Stimulated activated CD4-positive, alpha-beta T cell treated with anti-CD3 and anti-CD28 coated beads, Interleukin-1b, Interleukin-23, amount 100 ng/mL, for 24 hours (primary cell): Measurements from ENCODE around the gene LAMA2.

Experiments
- DNase-seq, 4 experiments: peaks; one replicate each; pipeline ENCODE4 v3.0.0-alpha.2; 2020; ENCODE audit warnings: low read depth in 4 of 4, low spot score in 1 of 4

LAMA2 gene

DNA sequence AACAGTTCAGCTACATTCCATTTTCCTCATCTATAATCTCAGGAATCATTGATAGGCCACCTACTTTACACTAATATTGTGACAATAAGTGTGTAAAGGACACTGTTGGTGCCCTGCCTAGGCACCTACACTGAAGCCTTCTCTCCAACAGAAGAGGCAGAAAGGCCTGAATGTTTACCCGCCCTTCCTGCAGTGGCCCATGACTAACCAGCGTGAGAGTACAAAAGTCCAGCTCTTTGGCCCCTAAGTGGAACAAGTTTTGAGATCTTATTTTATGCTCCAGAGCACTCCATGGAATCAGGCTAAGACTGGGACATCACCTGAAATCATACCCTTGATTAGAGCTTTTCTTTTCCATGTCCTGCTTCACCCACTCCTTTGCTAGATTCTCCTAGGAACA, 467.3 kb downstream of the LAMA2 start:
- no peak for DNase-seq

DNA sequence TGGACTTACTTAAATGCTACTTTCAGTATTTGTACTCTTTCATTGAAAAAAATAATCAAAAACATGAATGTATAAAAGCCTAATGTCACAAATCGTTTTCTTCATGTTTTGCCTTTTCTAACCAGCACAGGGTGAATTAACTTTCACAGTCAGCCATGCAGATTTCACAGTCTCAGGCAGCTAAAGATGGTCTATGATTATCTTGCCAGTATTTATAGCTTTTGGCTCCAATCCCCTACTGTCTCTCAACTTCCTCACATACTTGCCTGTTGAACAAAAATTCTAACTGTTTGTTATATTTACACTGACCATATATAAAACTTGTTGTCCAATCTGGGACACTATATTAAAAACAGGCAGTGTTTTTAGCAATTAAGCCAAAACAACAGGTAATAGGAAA, 468.9 kb downstream of the LAMA2 start:
- DNase-seq, result no peak

DNA sequence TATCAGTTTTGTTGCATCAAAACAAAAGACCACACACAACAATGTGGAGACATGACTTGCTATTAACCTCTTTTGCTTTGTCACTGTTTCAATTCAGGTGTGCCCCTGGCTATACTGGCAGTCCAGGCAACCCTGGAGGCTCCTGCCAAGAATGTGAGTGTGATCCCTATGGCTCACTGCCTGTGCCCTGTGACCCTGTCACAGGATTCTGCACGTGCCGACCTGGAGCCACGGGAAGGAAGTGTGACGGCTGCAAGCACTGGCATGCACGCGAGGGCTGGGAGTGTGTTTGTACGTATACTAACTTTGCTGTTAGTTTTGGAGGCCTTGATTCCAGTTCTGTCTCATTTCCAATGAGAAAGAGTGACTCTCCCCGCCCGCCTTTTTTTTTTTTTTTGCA, 470.1 kb downstream of the LAMA2 start:
- no peak for DNase-seq

DNA sequence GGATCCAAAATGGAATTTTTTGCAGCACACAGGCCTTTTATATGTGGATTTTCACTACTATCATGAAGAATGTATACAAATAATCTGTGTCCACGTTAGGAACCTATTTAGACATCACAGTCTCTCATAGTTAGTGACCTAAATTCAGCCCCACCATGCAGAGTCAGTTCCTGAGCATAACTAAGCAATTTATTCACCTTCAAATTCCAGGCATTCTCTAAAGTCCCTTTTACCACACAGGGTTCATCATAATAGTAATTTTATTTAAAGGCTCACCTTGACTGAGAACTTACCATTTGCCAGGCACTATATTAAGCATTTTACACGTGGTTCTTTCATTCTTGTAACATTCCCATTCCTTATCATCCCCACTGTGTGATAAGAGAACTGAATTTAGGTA, 473.2 kb downstream of the LAMA2 start:
- no peak for DNase-seq

DNA sequence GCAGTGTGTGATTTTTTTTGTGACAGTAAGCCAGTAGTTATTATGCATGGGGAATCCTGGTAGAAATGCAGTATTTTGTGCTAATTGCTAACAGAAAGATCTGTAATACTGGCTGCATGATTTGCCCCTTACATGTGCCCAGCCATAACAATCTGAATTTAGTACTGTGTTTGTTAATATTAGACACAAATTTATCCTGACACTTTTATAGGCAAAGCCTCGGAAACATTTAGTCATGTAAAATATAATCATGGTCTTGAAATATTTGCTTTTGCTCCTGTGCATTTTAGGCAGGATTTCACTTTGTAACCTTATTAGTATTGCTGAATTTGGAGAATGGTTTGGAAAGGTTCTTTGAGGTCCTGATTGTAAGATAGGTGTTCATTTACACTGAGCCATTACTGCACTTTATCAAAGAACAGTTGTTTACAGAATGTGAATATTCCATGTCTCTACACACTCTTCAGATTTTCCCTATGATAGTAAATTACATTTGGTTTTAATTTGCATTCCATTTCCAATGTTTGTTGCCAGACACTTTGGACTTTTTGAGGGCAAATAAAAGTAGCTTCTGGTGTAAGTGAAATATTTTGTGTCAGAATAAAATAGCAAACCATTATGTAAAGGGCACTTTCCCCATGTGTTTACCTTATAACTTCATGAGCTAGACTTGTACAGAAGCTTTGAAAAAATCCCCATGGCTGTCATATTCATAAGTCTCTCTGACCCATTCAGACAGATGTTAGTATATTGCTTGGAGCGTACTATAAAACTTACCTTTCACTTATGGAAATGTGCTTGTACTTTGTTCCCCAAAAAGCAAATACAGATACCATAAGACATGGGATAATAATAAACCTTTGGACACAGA, 477.1 kb downstream of the LAMA2 start:
- no peak for DNase-seq

DNA sequence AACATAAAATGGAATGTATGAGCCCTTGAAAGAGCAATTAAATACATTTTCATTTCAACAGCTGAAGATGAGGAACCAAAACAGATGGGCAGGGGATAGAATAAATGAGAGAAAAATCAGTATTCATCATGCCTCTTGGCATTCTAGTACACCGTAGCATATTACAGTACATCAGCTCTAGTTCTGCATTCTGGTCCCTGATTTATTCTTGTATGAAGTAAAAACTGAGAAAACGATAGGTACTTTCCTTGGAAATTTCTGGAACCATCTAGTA, 477.7 kb downstream of the LAMA2 start:
- no peak for DNase-seq

DNA sequence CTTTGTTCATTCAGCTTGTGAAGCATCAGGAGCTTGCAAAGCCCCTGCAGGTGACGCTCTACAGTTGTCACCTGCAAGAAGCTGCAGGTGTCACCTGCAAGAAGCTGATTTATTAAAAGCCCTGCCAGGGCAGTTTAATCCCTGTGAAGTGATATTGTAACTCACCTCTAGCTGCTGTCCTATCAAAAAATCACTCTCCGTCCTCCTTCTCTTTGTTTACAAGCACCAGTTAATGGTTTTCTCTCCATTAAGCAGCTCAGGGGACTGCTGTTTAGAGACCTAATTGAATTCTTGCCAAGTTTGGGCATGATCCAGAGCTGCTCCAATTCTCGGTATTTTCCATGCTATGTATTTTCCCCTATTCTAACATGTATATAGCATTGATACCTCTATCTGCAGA, 481.1 kb downstream of the LAMA2 start:
- no peak for DNase-seq

DNA sequence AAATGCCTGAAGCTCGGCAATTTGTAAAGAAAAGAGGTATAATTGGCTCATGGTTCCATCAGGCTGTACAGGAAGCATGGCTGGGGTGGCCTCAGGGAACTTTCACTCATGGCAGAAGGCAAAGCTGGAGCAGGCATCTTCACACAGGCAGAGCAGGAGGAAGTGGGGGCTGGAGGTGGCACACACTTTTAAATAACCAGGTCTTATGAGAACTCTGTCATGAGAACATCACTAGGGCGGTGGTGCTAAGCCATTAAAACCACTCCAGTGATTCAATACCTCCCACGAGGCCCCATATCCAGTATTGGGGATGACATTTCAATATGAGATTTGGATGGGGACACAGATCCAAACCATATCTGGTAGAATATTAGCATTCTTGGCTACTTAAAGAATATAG, 481.8 kb downstream of the LAMA2 start:
- DNase-seq, result no peak

DNA sequence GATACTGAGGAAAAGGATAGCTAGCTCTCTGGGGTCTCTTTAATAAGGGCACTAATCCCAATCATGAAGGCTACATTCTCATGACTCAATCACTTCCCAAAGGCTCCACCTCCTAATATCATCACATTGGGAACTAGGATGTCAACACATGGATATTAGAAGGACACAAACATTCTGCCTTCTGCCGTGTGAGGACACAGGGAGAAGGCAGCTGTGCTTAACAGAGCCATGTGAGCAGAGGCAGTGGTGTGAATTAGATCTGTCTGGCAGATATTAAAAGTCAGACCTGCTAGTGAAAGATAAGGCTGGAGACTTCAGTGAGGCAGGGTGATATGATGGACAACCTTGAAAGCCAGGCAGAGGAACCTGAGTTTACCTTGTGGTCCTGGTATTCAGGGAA, 485.1 kb downstream of the LAMA2 start:
- no peak for DNase-seq

DNA sequence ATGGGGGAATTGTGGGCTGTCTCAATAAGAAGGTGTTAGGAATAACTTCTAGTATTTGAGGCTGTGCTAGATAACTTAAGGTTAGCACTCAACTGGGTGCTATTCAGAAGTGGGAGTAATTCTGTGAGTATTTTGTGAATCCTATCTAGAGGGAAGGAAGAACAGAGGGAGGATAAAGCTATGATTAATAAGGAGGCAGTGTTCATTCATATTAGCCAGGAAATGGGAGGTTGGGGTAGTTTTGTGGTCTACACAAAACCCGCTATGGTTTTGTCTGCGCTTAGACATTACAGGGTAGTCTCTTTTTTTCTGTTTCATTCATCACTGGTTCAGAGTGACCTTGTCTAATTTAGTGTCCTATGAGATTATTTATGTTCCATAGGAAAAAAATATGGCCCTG, 486.0 kb downstream of the LAMA2 start:
- DNase-seq, result no peak

DNA sequence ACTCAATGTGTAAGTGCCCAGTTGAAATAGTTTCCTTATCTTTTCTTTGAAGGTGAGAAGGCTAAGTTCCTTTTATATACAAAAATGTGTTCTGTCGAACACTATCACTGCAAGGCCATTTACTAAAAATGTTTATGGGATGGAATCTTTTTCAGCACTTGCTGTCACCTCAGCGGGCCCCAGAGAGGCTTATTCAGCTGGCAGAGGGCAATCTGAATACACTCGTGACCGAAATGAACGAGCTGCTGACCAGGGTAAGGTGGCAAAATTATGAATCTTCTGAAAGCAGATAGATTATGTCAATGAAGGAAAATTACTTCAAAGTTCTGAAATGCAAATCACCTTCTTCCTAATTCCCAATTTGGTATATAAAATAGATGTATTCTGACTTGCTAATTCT, 486.8 kb downstream of the LAMA2 start:
- DNase-seq, result no peak

DNA sequence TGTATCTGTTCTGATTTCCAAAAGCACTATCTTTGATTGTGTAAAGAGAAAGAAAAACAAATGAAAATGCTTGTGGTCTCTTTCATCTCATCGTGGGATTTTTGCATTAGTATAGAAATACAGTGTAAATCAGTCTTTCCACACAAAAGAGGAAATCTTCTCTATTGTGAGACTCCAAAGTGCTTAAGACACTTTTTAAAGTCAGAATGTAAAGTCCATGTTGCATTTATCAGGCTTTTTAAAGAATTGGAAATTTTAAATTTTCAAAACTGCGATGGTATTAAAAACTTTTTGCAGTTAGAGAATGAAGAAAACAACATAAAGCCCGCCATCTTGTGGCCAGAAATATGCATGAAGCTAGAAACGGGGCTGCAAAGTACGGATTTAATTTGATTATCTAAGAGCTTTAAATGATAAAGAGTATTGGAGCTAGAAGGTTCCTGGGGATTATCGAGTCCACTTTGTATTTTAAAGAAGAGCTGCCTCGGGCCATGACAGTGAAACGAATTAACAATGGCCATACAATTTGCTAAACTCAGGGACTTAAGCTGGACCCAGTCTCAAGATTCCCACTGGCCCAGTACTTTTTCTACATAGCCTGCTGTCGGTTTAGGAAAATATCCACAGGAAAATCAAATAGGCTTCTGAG, 487.5 kb downstream of the LAMA2 start:
- DNase-seq, result peak; percentile 11 to 24 (median 16)

DNA sequence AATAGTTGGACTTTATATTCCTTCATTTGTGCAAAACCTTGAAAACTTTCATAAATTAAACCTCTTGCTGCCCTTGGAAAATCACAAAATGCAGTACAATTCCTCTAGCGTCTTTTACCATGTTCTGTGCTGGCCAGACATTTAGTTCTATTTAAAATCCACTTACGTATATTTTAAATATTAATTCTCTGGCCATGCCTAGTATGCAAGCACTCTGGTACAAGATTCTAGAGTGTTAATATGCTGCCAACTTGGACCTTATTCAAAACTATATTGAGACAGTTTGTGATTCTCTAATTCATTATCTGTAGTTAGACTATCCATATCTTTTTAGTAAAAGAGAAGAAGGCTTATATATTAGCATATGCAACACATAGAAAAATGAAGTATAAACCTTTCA, 498.9 kb downstream of the LAMA2 start:
- no peak for DNase-seq

DNA sequence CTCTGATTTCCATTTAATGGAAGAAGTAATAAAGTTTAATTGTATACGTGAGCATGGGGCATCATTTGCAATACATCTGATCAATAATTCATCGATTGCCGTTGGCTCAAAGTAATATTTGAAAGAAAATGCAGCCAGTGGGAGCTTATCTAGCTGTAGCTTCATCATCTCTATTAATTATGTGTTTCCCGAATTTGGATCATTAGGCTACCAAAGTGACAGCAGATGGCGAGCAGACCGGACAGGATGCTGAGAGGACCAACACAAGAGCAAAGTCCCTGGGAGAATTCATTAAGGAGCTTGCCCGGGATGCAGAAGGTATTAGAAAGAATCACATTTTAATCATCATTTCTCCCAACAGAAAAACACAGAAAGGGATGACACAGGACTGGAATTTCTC, 500.0 kb downstream of the LAMA2 start:
- DNase-seq, result no peak

DNA sequence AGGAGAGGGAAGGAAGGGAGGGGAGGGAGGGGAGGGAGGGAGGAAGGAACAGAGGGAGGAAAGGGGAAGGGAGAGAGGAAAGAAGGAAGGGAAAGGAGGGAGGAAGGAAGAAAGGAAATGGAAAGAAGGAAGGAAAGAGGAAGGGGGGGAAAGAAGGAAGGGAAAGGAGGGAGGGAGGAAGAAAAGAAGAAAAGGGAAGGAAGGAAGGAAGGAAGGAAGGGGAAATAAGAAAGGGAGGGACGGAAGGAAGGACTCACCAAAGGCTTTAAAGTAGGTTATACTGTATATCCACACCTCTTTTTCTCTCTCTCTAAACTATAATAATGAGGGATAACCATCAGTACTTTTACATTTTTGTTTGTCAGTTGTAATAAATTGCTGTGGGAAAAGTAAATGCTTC, 502.2 kb downstream of the LAMA2 start:
- DNase-seq, result no peak

DNA sequence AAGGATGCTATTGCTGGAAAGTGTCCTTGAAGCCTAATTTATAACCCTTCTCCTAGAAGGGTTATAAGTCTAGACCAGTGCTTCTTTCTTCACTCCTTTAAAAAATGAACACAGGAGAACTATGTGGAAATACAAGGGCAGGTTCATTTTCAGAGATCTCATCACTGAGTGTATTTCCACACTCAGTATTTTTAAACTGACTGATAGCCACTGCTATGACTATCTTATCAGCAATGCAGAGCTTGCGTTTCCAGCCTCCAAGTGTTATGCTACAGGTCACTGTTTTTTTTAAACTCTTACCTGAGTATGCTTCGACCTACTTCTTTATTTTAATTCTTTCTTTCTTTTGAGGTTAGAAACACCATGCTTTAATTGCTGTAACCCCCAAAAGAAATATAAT, 508.0 kb downstream of the LAMA2 start:
- DNase-seq, result no peak

DNA sequence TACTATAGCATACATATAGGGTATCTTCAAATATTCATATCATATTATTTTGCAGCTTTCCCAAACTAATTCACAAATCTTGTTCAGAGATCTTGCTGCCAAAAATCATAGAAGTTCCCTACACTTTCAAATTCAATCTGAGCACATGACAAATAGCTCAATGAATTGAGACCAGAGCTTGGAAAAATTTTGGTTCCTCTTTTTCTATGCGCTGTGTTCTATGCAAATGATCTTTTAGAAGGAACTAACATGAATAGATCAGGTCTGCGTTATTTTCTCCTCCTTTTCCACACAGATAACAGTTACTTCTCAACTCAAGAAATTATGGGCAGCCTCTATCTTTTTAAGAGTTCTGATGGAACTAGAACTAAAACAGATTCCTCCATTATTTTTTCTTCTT, 510.7 kb downstream of the LAMA2 start:
- no peak for DNase-seq

DNA sequence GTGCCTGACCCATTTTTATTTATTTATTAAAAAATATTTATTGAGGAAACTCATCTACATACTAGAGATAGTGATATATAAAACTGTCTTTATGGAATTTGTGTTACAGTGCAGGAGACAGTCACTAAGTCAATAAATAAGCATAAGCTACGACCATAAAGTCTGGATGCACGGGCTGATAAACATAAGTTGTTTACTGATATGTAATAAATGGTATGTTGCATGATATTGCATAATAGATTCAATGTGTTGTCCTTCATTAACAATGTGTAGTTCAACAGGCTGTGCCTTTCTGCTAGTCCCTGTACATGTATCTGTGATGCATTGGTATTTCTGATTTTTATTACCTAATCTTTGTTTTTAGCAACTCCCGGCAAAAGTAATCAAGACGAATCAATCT, 515.8 kb downstream of the LAMA2 start:
- no peak for DNase-seq

DNA sequence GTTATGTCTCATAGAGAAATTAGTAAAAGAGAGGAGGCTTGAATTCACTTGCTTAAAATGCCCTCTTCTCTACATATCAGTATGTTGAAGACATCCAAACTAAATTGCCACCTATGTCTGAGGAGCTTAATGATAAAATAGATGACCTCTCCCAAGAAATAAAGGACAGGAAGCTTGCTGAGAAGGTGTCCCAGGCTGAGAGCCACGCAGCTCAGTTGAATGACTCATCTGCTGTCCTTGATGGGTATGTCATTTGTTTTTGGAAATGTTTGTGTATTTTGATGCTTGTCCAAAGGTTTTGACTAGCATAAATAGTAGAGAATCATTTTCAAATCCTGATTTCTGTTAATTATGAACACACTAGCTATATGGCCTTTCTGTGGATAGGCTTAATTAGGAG, 519.3 kb downstream of the LAMA2 start:
- no peak for DNase-seq

DNA sequence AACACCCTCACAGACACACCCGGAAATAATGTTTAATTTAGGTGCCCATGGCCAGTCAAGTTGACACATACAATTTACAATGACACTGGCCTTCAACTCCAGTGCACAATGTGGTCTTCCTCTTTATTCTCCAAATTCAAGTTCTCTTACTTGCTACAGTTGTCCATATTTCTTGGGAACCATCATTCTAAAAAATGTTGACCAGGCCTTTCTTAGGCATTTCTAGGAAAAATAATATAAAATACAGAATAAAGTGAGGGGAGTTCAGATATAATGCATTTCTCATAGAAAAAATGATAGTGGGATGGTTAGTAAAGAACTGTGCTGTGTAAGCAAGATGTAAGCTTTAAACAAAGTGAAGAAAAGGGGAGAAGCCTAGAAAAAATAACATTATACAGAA, 528.2 kb downstream of the LAMA2 start:
- no peak for DNase-seq

DNA sequence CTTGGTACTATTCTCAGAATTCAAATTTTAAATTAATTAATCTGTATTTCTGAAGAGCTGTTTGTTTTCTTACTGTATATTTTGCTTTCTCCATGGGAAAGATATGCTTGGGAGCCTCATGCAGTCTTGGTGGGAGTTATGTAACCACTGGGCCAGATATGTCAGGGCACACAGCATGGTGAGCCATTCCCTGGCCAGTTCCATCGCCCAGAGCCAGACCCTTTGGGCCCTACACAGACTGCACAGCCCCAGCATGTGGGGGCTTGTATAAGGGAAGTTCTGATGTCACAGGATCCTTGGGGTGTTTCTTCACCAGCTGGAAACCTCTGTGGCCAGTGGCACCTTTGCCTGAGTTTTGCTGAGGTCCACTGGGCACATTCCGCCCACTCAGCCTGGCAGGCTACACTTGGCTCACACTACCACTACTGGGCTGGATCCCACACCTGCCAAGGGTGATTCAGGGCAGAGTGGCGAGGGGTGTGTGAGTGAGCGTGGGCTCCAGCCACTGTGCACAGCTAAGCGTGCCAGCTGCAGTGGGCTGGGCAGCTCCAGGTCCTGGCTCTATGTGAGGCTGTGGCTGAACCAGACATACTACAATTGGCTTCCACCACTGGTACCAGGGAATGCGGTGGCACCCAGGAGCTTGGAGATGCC, 533.5 kb downstream of the LAMA2 start:
- no peak for DNase-seq

DNA sequence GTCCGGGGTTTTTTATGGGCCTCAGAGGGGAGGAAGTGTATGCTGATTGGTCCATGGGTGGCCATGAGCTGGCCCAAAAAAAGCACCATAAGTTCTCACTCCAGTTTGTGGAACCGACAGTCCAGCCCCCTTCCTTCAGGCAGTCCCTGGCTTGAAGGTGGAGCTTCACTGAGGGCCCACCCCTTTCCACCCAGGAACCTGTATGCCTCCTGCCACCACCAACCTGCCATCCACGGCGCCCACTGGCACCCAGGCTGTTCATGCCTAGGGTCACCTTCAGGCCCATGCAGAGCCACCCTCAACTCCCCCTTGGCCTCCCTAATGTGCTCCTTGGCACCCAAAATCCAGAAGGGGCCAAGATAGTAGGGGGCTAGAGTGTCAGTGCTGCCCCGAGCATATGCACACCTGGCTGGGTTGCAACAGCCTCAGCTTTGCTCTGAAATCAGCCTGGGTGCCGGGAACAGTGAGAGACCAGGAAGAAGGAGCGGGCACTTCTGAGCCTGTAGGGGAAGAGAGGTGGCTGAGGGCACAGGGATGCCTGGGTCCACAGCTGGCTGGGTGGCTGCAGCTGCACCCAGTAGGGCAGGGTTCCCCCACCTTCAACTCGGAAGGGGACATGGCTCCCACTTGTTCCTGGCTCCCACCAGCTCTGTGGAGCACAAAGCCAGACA, 534.6 kb downstream of the LAMA2 start:
- DNase-seq, result no peak
